PFSK-1 (cell line): ENCODE data around the gene QDPR.

ENCODE experiments used
- FOXP2 ChIP-seq: optimal IDR thresholded peaks from 2 replicates; pipeline ENCODE3; 2011; ENCODE audit warnings: borderline replicate concordance, control low read depth, inconsistent platforms; ENCODE audit not compliant: insufficient read depth; ENCODE audit errors: extremely low read length, extremely low read depth
- POLR2AphosphoS5 ChIP-seq: IDR thresholded peaks from 2 replicates; pipeline ENCODE4 v1.6.1; 2012; ENCODE audit warnings: low read depth, mild to moderate bottlenecking, control low read depth, low read length, moderate library complexity
- SIN3A ChIP-seq: IDR thresholded peaks from 2 replicates; pipeline ENCODE4 v1.6.1; 2012; ENCODE audit warnings: mild to moderate bottlenecking, low read length, moderate library complexity, borderline replicate concordance; ENCODE audit not compliant: insufficient read depth
- TAF1 ChIP-seq: IDR thresholded peaks from 2 replicates; pipeline ENCODE4 v1.6.1; 2012; ENCODE audit warnings: low read length, control low read depth, borderline replicate concordance; ENCODE audit not compliant: insufficient read depth
- TF ChIP-seq, protein P1 (sequence below), 2 experiments: IDR thresholded peaks; 2 replicates each; pipeline versions ENCODE4 v1.6.1 to v1.8.0; 2011 to 2012; ENCODE audit warnings: low read depth in 2 of 2, low read length in 2 of 2, control low read depth in 1 of 2, inconsistent platforms in 1 of 2, mild to moderate bottlenecking in 1 of 2, moderate library complexity in 1 of 2; ENCODE audit not compliant: insufficient read depth in 1 of 2

QDPR gene

DNA sequence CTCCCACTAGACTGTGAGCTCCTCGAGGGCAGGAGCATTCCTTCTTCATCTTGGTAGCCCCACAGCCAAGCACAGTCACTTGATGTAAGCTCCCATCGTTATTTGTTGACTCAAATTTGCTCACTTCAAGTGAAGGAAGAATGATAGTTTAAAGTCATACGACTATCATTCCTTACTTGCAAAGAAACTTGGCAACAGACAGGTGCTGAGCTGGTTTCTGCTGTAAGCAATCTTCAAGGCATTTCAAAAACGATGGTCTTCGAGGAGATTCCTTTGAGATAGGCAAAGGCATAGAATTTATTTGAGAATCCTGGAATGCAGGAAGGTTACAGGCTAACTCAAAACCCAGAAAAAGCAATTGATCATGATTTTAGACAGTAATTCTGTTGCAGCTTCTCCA lies 64.8 kb downstream of the QDPR start:
- TF ChIP-seq, protein P1, sequence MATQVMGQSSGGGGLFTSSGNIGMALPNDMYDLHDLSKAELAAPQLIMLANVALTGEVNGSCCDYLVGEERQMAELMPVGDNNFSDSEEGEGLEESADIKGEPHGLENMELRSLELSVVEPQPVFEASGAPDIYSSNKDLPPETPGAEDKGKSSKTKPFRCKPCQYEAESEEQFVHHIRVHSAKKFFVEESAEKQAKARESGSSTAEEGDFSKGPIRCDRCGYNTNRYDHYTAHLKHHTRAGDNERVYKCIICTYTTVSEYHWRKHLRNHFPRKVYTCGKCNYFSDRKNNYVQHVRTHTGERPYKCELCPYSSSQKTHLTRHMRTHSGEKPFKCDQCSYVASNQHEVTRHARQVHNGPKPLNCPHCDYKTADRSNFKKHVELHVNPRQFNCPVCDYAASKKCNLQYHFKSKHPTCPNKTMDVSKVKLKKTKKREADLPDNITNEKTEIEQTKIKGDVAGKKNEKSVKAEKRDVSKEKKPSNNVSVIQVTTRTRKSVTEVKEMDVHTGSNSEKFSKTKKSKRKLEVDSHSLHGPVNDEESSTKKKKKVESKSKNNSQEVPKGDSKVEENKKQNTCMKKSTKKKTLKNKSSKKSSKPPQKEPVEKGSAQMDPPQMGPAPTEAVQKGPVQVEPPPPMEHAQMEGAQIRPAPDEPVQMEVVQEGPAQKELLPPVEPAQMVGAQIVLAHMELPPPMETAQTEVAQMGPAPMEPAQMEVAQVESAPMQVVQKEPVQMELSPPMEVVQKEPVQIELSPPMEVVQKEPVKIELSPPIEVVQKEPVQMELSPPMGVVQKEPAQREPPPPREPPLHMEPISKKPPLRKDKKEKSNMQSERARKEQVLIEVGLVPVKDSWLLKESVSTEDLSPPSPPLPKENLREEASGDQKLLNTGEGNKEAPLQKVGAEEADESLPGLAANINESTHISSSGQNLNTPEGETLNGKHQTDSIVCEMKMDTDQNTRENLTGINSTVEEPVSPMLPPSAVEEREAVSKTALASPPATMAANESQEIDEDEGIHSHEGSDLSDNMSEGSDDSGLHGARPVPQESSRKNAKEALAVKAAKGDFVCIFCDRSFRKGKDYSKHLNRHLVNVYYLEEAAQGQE (IDR thresholded peaks at IDR 0.05; ENCODE audit: insufficient read depth in 1 of 2, low read depth in 2 of 2, low read length in 2 of 2): no peak
- TF ChIP-seq POLR2AphosphoS5 (no peak), SIN3A (no peak), TAF1 (no peak), FOXP2 (no peak)

DNA sequence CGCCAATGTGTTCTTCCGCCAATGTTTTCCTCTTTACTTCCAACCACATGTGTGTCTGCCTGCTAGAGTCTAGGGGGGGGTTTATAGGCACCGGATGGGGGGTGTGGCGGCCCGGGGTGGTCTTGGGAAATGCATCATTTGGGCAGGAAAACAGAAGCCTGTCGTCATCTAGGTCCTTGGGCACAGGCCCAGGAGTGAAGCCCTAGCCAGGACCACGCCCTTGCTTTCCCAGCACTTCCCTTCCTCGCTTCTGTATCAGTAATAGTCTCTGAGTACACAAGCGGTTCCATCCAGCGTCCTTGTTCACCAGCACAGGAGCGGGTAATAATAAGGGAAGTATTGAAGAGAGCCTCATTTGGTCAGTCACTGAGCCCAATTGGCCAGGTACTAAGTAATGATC lies 74.5 kb downstream of the QDPR start:
- TF ChIP-seq, protein P1 (IDR thresholded peaks at IDR 0.05; ENCODE audit: insufficient read depth in 1 of 2, low read depth in 2 of 2, low read length in 2 of 2): no peak
- TF ChIP-seq FOXP2 (no peak), POLR2AphosphoS5 (no peak), SIN3A (no peak), TAF1 (no peak)

DNA sequence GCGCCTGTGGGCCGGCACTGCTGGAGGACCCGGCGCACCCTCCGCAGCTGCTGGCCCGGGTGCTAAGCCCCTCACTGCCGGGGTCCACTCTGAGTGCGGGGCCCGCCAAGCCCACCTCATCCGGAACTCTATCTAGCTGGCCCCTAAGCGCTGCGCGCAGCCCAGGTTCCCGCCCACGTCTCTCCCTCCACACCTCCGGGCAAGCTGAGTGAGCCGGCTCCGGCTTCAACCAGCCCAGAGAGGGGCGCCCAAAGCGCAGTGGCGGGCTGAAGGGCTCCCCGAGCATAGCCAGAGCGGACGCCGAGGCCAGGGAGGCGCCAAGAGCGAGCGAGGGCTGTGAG lies 75.2 kb downstream of the QDPR start:
- TF ChIP-seq, protein P1 (IDR thresholded peaks at IDR 0.05; ENCODE audit: insufficient read depth in 1 of 2, low read depth in 2 of 2, low read length in 2 of 2): no peak
- TF ChIP-seq TAF1 (no peak), FOXP2 (no peak), POLR2AphosphoS5 (no peak), SIN3A (no peak)
